ENCODE data around the gene C3orf18.

The C3orf18 gene

GRCh38 chr3:50549226-50549625 lies 18.3 kb downstream of the C3orf18 start:
- DNase-seq, result no peak

GRCh38 chr3:50545781-50546180 lies 21.8 kb downstream of the C3orf18 start:
- DNase-seq, result no peak

- peak; percentile 52 to 66 for DNase-seq
These were observed 25.1 kb downstream of the C3orf18 start for GRCh38 chr3:50542177-50543034.

- no peak for DNase-seq
These were observed 27.9 kb downstream of the C3orf18 start for GRCh38 chr3:50539356-50540286.

- DNase-seq, result no peak
These were observed 30.0 kb downstream of the C3orf18 start for GRCh38 chr3:50537421-50538129.

GRCh38 chr3:50536471-50537180 lies 30.9 kb downstream of the C3orf18 start:
- no peak for DNase-seq

GRCh38 chr3:50534681-50535330 lies 32.7 kb downstream of the C3orf18 start:
- DNase-seq, result no peak

- no peak for DNase-seq
These were observed 33.6 kb downstream of the C3orf18 start for GRCh38 chr3:50533807-50534461.

- no peak for DNase-seq
These were observed 34.2 kb downstream of the C3orf18 start for GRCh38 chr3:50533316-50533715.

- no peak for DNase-seq
These were observed 35.4 kb downstream of the C3orf18 start for GRCh38 chr3:50532062-50532705.

GRCh38 chr3:50531201-50531600 lies 36.3 kb downstream of the C3orf18 start:
- no peak for DNase-seq

GRCh38 chr3:50530001-50530970 lies 37.3 kb downstream of the C3orf18 start:
- DNase-seq, result no peak

- DNase-seq, result peak; percentile 36 to 55
These were observed 41.6 kb downstream of the C3orf18 start for GRCh38 chr3:50525987-50526386.

GRCh38 chr3:50525191-50525910 lies 42.2 kb downstream of the C3orf18 start:
- no peak for DNase-seq

- no peak for DNase-seq
These were observed 42.8 kb downstream of the C3orf18 start for GRCh38 chr3:50524746-50525145.

- no peak for DNase-seq
These were observed 44.2 kb downstream of the C3orf18 start for GRCh38 chr3:50523279-50523811.

- DNase-seq, result no peak
These were observed 46.0 kb downstream of the C3orf18 start for GRCh38 chr3:50521572-50521971.

- DNase-seq, result no peak
These were observed 46.7 kb downstream of the C3orf18 start for GRCh38 chr3:50520849-50521248.
